Urinary bladder (tissue), 4 donors: ENCODE results near the gene ST6GALNAC4. TPM values are rescaled to one million over a fixed set of nuclear protein-coding genes. Genes with fewer than 3 reads are reported as not detected.
"Not testable (repeated sequence)": the region's sequence is repeated elsewhere in the genome, so short reads cannot be mapped to it uniquely, and the experiment has no call there.

Source experiments
- DNase-seq: peaks from one replicate; pipeline ENCODE4 v3.0.0-alpha.2; 2015; ENCODE audit errors: extremely low spot score
- H3K27ac ChIP-seq: one replicate; pipeline ENCODE4 v1.5.1; 2013; ENCODE audit warnings: low read depth, mild to moderate bottlenecking, moderate library complexity
- H3K36me3 ChIP-seq: one replicate; pipeline ENCODE4 v1.6.1; 2013; ENCODE audit warnings: mild to moderate bottlenecking, moderate library complexity; ENCODE audit not compliant: insufficient read depth
- H3K4me1 ChIP-seq: one replicate; pipeline ENCODE4 v1.6.1; 2013; ENCODE audit warnings: mild to moderate bottlenecking, moderate library complexity; ENCODE audit not compliant: insufficient read depth
- H3K4me3 ChIP-seq: one replicate; pipeline ENCODE4 v1.5.1; 2013; ENCODE audit warnings: low read depth, low read length
- WGBS: extraction: QIAGEN DNeasy Blood & Tissue Kit; methylation state at CpG from one replicate; pipeline ENCODE4 v1.1.7; 2013; 5-methylcytosine and 5-hydroxymethylcytosine counted together
- polyA plus RNA-seq: library from polyadenylated mRNA; stranded (reverse); fragments of 200-250 nt; gene quantifications from one replicate; pipeline ENCODE4 v1.2.3, GENCODE V29; 2013
- total RNA-seq: library from RNA; depleted of rRNA; stranded (reverse); fragments of >200 nt; gene quantifications from one replicate; pipeline ENCODE4 v1.2.3, GENCODE V29; 2014
- donor health status: healthy with polysubstance abuse.
- donor health status: healthy.

The ST6GALNAC4 gene
- total and polyA plus RNA-seq, 2 donors = 6.8 to 35.1 TPM

- H3K27ac ChIP-seq = no peak overlapping the region
- DNase-seq = no peak
- whole genome bisulfite sequencing = 86% methylated on average over 2 of the region's 2 CpGs
- no peaks in the 10 kb centered on the region for H3K36me3 ChIP-seq
- no peaks in the 10 kb centered on the region for H3K4me1 ChIP-seq
- H3K4me3 ChIP-seq = no peak overlapping the region
Observed at GRCh38 chr9:127887792-127888191, 29.0 kb downstream of the ST6GALNAC4 start.

- Histone ChIP-seq H3K27ac (no peak overlapping the region), H3K36me3 (no peaks in the 10 kb centered on the region), H3K4me3 (no peak overlapping the region), H3K4me1 (no peaks in the 10 kb centered on the region)
- DNase-seq = no peak
- 94% methylated on average over 18 of the region's 18 CpGs for WGBS
Observed at GRCh38 chr9:127886401-127886972, 30.4 kb downstream of the ST6GALNAC4 start.

- 78% methylated on average over 13 of the region's 13 CpGs for WGBS
Observed at GRCh38 chr9:127885508-127886281, 31.1 kb downstream of the ST6GALNAC4 start.

GRCh38 chr9:127884976-127885490 is 31.8 kb downstream of the ST6GALNAC4 start:
- Histone ChIP-seq H3K4me1 (no peaks in the 10 kb centered on the region), H3K27ac (no peak overlapping the region), H3K36me3 (no peaks in the 10 kb centered on the region), H3K4me3 (no peak overlapping the region)
- WGBS = 80% methylated on average over 15 of the region's 15 CpGs
- DNase-seq = no peak

More at GRCh38 chr9:127885508-127886281, 31.1 kb downstream of the ST6GALNAC4 start:
- Histone ChIP-seq H3K36me3 (no peaks in the 10 kb centered on the region), H3K27ac (no peak overlapping the region), H3K4me3 (no peak overlapping the region), H3K4me1 (no peaks in the 10 kb centered on the region)
- no peak for DNase-seq

- no peak overlapping the region for H3K4me3 ChIP-seq
- no peaks in the 10 kb centered on the region for H3K36me3 ChIP-seq
- DNase-seq = no peak
- no peak overlapping the region for H3K27ac ChIP-seq
- WGBS = 55% methylated on average over 11 of the region's 11 CpGs
- no peaks in the 10 kb centered on the region for H3K4me1 ChIP-seq
Observed at GRCh38 chr9:127884427-127884911, 32.4 kb downstream of the ST6GALNAC4 start.

- Histone ChIP-seq H3K27ac (no peak overlapping the region), H3K36me3 (no peaks in the 10 kb centered on the region), H3K4me3 (no peak overlapping the region), H3K4me1 (no peaks in the 10 kb centered on the region)
- no peak for DNase-seq
- WGBS = 72% methylated on average over 7 of the region's 7 CpGs
Observed at GRCh38 chr9:127883959-127884358, 32.9 kb downstream of the ST6GALNAC4 start.

GRCh38 chr9:127881715-127882114 is 35.1 kb downstream of the ST6GALNAC4 start:
- not testable (repeated sequence) for H3K36me3 ChIP-seq, DNase-seq
- 90% methylated on average over 3 of the region's 3 CpGs for WGBS

GRCh38 chr9:127880143-127880542 is 36.7 kb downstream of the ST6GALNAC4 start:
- no peak for DNase-seq
- WGBS = 84% methylated on average over 8 of the region's 8 CpGs
- Histone ChIP-seq H3K36me3 (no peaks in the 10 kb centered on the region), H3K4me1 (no peaks in the 10 kb centered on the region), H3K4me3 (no peak overlapping the region), H3K27ac (no peak overlapping the region)

More at GRCh38 chr9:127881715-127882114, 35.1 kb downstream of the ST6GALNAC4 start:
- H3K4me3 ChIP-seq, H3K4me1 ChIP-seq, H3K27ac ChIP-seq: not testable (repeated sequence)

- Histone ChIP-seq H3K36me3 (no peaks in the 10 kb centered on the region), H3K4me1 (no peaks in the 10 kb centered on the region), H3K27ac (no peak overlapping the region), H3K4me3 (no peak overlapping the region)
- DNase-seq = no peak
- WGBS = 70% methylated on average over 8 of the region's 8 CpGs
Observed at GRCh38 chr9:127878652-127879390, 38.0 kb downstream of the ST6GALNAC4 start.

- Histone ChIP-seq H3K4me3 (peak overlapping the region; percentile 52), H3K27ac (no peak overlapping the region), H3K36me3 (no peaks in the 10 kb centered on the region), H3K4me1 (no peaks in the 10 kb centered on the region)
- no peak for DNase-seq
- WGBS = 24% methylated on average over 18 of the region's 18 CpGs
Observed at GRCh38 chr9:127878001-127878651, 38.7 kb downstream of the ST6GALNAC4 start.

- Histone ChIP-seq H3K4me1 (no peaks in the 10 kb centered on the region), H3K4me3 (peak within 1 kb of the TSS; percentile 52), H3K36me3 (no peaks in the 10 kb centered on the region), H3K27ac (no peak within 1 kb of the TSS)
- DNase-seq = no peak
- 2% methylated on average over 42 of the region's 44 CpGs for WGBS
Observed at GRCh38 chr9:127877566-127877998, 39.3 kb downstream of the ST6GALNAC4 start, which contains the start of gene AK1. AK1 (minus strand) TSS chr9:127877675; CDS start chr9:127874617, 3,058 bp downstream.

GRCh38 chr9:127876764-127877562 is 39.9 kb downstream of the ST6GALNAC4 start:
- 30% methylated on average over 26 of the region's 26 CpGs for WGBS
- Histone ChIP-seq H3K4me3 (peak overlapping the region; percentile 52), H3K36me3 (no peaks in the 10 kb centered on the region), H3K4me1 (no peaks in the 10 kb centered on the region), H3K27ac (no peak overlapping the region)
- DNase-seq = no peak
